ENCODE measurements around the gene PBXIP1. TPM values are rescaled to one million over a fixed set of nuclear protein-coding genes. Genes with fewer than 3 reads are reported as not detected.

The PBXIP1 gene, protein sequence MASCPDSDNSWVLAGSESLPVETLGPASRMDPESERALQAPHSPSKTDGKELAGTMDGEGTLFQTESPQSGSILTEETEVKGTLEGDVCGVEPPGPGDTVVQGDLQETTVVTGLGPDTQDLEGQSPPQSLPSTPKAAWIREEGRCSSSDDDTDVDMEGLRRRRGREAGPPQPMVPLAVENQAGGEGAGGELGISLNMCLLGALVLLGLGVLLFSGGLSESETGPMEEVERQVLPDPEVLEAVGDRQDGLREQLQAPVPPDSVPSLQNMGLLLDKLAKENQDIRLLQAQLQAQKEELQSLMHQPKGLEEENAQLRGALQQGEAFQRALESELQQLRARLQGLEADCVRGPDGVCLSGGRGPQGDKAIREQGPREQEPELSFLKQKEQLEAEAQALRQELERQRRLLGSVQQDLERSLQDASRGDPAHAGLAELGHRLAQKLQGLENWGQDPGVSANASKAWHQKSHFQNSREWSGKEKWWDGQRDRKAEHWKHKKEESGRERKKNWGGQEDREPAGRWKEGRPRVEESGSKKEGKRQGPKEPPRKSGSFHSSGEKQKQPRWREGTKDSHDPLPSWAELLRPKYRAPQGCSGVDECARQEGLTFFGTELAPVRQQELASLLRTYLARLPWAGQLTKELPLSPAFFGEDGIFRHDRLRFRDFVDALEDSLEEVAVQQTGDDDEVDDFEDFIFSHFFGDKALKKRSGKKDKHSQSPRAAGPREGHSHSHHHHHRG
- polyA plus RNA-seq (ENCODE audit: low read depth in 6 of 6): 10 to 100 TPM; 36.2 to 77.3 (median 69.5) TPM

DNA sequence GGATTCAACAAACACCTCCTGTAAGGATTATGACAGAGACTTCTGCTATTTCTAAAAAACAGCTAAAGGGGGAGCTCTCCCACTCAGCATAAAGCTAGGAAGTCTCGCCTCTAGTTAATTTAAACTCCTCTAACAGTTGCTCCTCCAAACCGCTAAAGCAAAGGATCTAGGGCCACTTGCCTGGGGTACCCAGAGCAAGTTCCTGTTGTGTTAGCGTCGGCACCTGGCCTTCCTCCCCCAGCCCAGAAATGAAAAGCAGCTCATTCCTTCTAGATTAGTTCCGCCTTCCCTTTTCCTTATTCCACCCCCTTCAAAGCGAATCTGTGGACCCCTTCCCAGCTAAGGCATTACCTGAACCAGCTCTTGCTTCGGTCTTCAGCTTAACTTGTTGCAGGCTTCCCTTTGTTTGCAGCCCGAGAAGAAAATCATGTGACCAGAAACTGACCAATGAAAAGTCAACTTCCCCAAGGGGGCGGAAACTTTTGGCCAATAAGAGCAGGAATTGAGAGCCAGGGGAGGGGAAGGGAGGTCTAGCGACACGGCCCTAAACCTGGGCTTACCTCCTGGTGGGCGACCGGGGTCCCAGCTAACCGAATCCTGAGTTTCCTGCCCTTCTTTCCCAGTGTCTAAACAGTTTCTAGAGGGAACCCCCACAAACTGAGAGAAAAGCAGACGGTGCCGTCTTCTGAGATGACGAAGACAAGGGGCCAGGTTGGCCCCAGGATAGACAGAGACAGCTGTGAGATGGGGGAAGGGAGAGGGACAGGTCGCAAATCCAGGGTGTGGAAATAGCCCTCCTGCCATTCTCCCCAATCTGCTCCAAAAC, at the start of gene PBXIP1:
Gene PBXIP1 (minus strand): TSS at position 382 of the 826 bp plus-strand sequence. CDS start 2,378 bp downstream, outside the sequence.
- Mint-ChIP-seq H3K4me1 (peaks cover 45 to 77% (median 71%) of the 10 kb centered on the region in 3 donors), H3K4me3 (peak within 1 kb of the TSS; percentile 89 to 98 (median 97)), H3K27me3 (no peaks in the 10 kb centered on the region), H3K9me3 (no peaks in the 10 kb centered on the region), H3K27ac (peak within 1 kb of the TSS; percentile 99 to 100 (median 99)), H3K36me3 (peaks cover 0 to under 1% of the 10 kb centered on the region in 2 donors)
- peak; percentile 91 for DNase-seq
- ATAC-seq (ENCODE audit: low read depth in 2 of 2): peak; percentile 53 to 57

DNA sequence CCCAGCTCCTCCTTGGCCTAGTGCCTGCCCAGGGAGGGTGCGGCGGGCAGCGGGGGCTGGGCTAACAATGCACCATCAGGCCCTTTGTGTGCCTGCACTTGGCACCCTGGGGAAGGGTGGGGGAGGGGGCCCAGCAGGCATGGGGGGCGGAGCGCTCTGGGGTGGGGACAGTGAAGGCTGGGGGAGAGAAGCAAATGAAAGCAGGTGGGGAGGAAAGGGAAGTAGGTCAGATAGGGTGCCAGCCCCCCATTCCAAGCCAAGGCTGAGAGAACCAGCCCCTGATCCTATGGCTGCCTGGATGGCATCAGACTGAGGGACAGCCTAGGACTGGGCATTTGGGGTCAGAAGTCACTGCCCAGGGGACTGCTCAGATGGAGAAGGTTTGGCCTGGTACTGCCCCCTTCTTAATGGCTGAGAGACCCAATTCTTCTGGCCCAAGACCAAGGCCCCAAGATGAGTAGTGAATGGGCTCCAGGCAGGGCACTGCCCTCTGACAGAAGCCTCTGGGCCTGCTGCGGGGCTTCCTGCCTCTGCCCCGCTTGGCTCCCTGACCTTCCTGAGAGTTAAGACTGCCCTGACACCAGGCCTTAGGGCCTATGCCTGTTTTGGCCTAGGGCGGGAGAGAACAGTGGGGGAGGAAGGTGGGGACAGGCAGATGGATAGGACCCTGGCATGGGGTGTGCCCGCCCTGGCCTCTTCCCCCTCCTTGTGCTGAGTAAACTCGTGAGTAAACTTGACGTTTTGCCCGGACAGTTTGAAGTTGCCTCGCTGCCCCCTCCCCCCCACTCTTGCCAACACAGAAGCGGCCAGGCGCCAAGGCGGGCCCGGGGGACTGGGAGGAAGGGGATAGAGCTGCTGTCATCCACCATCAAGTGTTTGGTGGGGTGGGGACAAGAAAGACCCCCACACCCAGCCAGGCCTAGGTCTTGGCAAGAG, 49.4 kb upstream of the PBXIP1 start:
- DNase-seq (peak; percentile 54), ATAC-seq (ENCODE audit: low read depth in 2 of 2) (peak; percentile 15 to 16)
- Mint-ChIP-seq H3K4me3 (peak overlapping the region; percentile 53 to 98 (median 87)), H3K27me3 (no peaks in the 10 kb centered on the region), H3K36me3 (no peaks in the 10 kb centered on the region), H3K27ac (peak overlapping the region; percentile 79 to 97 (median 92)), H3K4me1 (peaks cover 53 to 72% (median 59%) of the 10 kb centered on the region in 3 donors), H3K9me3 (no peaks in the 10 kb centered on the region)

DNA sequence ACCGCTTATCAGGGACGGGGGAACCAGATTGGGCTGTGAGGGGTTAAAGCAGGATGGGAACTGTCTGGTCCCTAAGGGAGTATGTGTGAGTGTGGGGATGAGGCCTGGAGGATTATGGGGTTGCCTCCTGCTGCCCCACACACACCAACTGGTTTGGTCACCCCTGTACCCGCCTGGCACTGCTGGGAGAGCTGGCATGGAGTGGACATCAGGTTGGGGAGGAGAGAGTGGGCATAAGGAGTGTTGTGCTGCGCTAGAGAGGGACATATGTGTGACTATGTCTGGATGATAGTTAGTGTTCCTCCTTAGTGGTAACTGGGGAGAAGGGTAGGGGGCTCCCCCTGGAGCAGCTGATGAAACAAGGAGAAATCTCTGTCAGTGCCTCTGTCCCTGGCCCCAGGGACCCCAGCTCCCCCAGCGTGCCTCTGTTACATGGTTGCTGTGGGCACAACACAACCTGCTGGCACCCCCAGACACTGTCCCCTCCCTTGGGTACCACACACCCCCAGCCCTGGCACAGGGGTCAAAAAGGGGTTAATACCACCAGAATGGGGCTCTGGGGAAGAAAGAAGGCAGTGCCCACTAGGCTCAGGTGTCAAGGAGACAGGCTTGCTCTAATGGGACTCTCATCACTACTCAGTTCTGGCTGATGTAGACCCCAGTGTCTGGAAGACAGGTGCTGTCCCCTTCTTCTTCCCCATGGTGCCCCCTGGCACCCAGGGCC, 48.6 kb upstream of the PBXIP1 start:
- H3K4me3 Mint-ChIP-seq: peak overlapping the region; percentile 82 to 98 (median 92)
- H3K36me3 Mint-ChIP-seq: no peaks in the 10 kb centered on the region
- no peak for ATAC-seq (ENCODE audit: low read depth in 2 of 2)
- no peaks in the 10 kb centered on the region for H3K9me3 Mint-ChIP-seq
- H3K27ac Mint-ChIP-seq: peak overlapping the region; percentile 41 to 95 (median 90)
- H3K4me1 Mint-ChIP-seq: peaks cover 52 to 72% (median 56%) of the 10 kb centered on the region in 3 donors
- no peaks in the 10 kb centered on the region for H3K27me3 Mint-ChIP-seq
- DNase-seq: no peak

DNA sequence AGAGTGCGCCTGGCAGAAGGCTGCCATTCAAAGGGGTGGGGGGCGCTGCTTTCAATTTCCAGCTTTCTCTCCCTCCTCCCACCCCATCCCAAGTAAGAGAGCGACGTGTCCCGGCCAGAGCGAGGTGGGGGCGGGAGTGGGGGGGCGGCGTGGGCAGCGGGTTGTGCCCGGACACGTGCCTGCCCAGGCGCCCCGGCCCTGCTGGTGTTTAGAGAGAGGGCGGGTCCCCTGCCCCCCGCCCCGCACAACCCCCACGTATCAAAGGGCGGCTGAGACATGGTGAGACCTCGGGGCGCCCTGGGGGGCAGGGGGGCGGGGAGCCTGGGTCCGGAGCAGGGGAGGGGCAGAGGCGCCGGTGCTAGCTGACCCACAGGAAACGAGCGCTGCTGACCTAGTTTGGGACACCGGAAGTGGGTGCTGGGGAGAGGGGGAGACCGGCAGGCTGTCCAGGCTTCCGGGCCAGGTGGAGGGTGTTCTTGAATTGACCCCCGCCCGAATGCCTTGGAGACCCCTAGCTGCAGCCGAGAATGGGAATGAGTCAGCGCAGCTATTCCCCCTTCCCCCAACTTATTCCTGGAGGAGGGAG, 48.0 kb upstream of the PBXIP1 start:
- Mint-ChIP-seq H3K27me3 (no peaks in the 10 kb centered on the region), H3K4me1 (peaks cover 50 to 72% (median 55%) of the 10 kb centered on the region in 3 donors), H3K9me3 (no peaks in the 10 kb centered on the region), H3K4me3 (peak overlapping the region; percentile 94 to 98 (median 96)), H3K27ac (peak overlapping the region in 5 of 6 donors; percentile 72 to 98 (median 93)), H3K36me3 (no peaks in the 10 kb centered on the region)
- no peak for DNase-seq
- no peak for ATAC-seq (ENCODE audit: low read depth in 2 of 2)

DNA sequence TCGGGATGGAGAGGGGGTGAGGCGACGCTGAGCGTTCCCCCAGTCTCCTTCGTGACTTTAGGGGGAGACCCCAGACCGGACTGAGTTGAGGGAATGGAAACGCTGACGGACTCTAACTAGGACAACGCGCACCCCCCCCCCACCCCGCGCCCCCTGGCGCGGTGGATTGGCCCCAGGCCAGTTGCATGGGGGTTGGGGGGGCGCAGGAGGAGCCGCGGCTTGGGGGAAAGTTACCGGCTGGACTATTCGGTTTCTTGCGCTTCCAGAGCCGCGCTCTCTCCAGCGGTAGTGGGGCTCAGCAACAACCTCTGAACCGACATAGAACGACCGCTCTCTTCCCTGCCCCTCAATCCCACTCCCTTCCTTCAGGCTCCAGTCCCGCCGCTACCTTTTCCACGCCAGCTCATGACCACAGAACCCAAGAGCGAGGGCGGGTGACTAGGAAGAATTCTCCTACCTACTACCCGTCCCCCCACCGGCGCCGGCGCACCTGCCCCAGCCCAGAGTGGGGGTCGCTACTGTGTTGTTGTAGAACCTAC, 47.4 kb upstream of the PBXIP1 start:
- ATAC-seq (ENCODE audit: low read depth in 2 of 2): no peak
- peaks cover 47 to 70% (median 56%) of the 10 kb centered on the region in 3 donors for H3K4me1 Mint-ChIP-seq
- no peaks in the 10 kb centered on the region for H3K9me3 Mint-ChIP-seq
- H3K4me3 Mint-ChIP-seq: peak overlapping the region; percentile 94 to 98 (median 96)
- no peaks in the 10 kb centered on the region for H3K27me3 Mint-ChIP-seq
- no peak for DNase-seq
- H3K36me3 Mint-ChIP-seq: no peaks in the 10 kb centered on the region
- peak overlapping the region; percentile 72 to 98 (median 91) for H3K27ac Mint-ChIP-seq

DNA sequence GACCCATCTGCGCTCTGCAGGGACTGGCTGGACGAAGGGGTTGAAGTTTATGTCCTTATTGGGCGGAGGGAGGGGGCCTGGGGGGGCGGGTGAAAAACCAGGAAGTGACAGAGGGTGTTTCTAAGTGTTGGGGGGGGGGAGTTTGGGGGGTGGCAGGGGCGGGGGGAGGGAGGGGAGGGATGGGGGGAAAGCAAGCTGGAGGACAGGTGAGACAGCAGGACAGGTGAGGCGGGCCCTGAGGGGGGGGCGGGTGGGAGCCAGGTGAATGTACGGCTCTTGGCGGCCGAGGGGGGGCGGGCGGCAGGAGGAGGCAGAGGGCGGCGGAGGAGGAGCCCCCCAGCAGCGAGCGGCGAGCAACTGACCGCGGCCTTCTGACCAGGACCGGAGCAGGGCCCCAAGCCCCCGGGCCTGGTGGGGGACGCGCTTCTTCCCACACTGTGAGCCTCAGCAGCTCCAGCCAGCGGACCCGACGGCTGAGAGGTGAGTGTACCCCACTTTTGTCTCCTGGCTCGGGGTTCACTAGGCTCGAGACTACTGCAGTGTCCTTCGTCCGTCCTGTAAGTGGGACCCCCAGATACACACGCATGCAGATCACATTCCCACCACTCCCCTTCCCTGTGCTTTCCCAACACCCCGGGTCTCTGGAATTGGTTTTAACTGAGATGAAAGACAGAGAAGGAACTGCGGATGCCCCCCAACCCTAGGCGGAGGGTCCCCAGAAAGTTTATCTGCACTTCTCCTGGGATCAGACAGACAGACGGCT, 46.7 kb upstream of the PBXIP1 start, which contains the start of gene ZBTB7B:
Gene ZBTB7B (plus strand): TSS at position 339 of the 763 bp plus-strand sequence. CDS start 11,859 bp downstream, outside the sequence.
- Mint-ChIP-seq H3K27me3 (no peaks in the 10 kb centered on the region), H3K4me3 (peak within 1 kb of the TSS; percentile 94 to 98 (median 96)), H3K36me3 (no peaks in the 10 kb centered on the region), H3K9me3 (no peaks in the 10 kb centered on the region), H3K4me1 (peaks cover 48 to 69% (median 57%) of the 10 kb centered on the region in 3 donors), H3K27ac (peak within 1 kb of the TSS; percentile 89 to 98 (median 95))
- ATAC-seq (ENCODE audit: low read depth in 2 of 2) (peak; percentile 5 to 6), DNase-seq (no peak)

DNA sequence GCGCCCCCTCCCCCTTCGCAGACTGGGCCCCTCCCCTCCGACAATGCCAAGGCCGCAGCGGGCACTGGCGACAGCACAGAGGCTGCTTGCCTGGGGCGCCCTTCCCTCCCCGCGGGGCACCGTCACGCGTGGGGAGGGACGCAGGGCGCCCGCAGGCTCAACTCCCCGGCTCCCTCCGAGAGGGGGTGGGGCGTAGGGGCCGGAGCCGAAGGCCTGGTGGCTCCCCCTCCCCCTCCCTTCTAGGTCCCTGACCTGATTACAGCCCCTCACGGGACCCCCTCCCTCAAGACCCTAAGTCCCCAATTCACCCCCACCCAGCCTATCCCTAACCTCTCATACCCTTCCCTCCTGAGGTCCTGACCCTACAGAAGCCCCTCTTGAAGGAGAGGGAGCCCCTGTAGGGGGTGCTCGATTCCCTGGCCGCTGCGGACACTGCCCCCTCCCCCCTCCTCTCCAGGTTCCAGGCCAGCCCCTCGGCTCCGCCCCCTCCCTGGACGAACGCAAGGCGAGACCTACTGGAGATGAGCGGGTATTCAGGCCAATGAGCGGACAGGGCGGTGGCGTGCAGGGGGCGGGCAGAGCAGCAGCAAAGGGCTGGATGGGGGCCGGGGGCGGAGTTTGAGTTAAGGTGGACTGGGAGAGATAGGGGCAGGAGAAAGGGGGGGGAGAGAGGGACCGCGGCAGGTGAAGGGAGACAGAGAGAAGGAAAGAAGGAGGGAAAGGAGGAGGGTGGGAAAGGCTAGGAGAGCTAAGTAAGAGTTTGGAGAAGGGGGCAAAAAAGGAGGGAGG, 46.0 kb upstream of the PBXIP1 start:
- H3K36me3 Mint-ChIP-seq: no peaks in the 10 kb centered on the region
- DNase-seq (peak; percentile 97), ATAC-seq (ENCODE audit: low read depth in 2 of 2) (peak; percentile 74 to 75)
- H3K4me3 Mint-ChIP-seq: peak overlapping the region; percentile 91 to 98 (median 96)
- peaks cover 49 to 68% (median 51%) of the 10 kb centered on the region in 3 donors for H3K4me1 Mint-ChIP-seq
- peak overlapping the region; percentile 88 to 96 (median 94) for H3K27ac Mint-ChIP-seq
- no peaks in the 10 kb centered on the region for H3K9me3 Mint-ChIP-seq
- no peaks in the 10 kb centered on the region for H3K27me3 Mint-ChIP-seq

DNA sequence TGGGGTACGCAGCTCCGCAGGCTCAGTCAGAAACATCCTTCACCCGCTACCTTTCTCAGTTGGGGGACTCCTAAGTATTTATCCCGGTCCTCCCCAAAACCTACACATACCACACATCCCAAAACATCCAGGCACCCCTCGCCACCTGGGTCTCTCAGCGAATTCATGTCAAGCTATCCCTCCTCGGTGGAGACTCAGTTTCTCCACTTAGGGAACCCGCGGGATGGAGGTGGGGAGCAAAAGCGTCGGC, 45.5 kb upstream of the PBXIP1 start:
- Mint-ChIP-seq H3K4me1 (peaks cover 44 to 63% (median 46%) of the 10 kb centered on the region in 3 donors), H3K4me3 (peak overlapping the region; percentile 88 to 98 (median 96)), H3K9me3 (no peaks in the 10 kb centered on the region), H3K36me3 (no peaks in the 10 kb centered on the region), H3K27me3 (no peaks in the 10 kb centered on the region), H3K27ac (peak overlapping the region in 5 of 6 donors; percentile 76 to 94 (median 88))
- ATAC-seq (ENCODE audit: low read depth in 2 of 2) (no peak), DNase-seq (peak; percentile 62)

DNA sequence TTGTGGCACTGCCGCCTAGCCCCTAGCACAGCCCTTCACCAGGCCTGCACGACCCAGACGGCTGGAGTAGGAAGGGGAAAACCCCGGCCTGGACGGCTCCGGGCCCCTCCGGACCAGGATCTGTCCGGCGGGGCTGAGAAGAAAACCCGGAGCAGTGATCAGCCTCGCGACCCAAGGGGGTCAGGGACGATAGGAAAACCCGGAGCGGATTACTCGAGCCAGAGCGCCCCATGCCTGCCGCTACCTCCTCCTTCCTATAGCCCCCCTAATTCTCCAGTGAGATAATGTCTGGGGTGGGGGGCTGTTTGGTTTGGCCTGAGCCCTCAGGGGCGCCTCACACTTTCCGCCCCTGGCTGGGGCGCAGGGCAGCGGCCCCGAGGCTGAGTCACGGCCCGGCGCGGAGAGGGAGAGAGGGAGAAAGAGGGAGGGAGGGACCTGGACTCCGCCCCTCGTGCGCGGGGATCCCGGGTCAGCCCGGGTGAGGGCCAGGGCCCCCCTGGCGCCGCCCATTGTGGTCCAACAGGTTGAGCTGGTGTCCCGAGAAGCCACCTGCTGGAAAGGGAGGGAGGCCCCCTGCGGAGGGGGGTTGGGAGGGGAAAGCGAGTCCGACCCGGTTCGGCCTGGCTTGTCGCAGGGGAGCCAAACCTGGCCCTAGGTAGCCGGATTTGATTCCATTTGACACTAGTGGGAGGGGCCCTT, 45.0 kb upstream of the PBXIP1 start:
- H3K4me1 Mint-ChIP-seq: peaks cover 40 to 63% (median 42%) of the 10 kb centered on the region in 3 donors
- DNase-seq (peak; percentile 75), ATAC-seq (ENCODE audit: low read depth in 2 of 2) (peak; percentile 17 to 20)
- peak overlapping the region in 5 of 6 donors; percentile 76 to 94 (median 88) for H3K27ac Mint-ChIP-seq
- H3K9me3 Mint-ChIP-seq: no peaks in the 10 kb centered on the region
- no peaks in the 10 kb centered on the region for H3K36me3 Mint-ChIP-seq
- H3K27me3 Mint-ChIP-seq: no peaks in the 10 kb centered on the region
- H3K4me3 Mint-ChIP-seq: peak overlapping the region; percentile 91 to 98 (median 96)

DNA sequence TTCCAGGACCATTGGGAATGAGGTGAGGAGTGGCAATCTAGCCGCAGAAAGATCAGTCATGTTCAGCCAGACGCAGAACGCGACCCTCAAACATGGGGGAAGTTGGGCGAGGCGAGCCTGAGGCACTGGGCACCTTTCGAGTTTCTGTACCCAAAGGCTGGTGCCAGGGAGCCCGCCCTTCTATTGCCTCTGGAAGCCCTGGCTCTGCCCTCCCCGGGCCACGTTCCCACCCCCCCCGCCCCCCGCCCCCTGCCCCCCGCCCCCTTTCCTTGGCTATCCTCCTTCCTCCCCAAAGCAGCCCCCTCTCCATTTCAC, 44.5 kb upstream of the PBXIP1 start:
- H3K27me3 Mint-ChIP-seq: no peaks in the 10 kb centered on the region
- DNase-seq: no peak
- H3K27ac Mint-ChIP-seq: peak overlapping the region; percentile 4 to 97 (median 91)
- peaks cover 34 to 61% (median 39%) of the 10 kb centered on the region in 3 donors for H3K4me1 Mint-ChIP-seq
- ATAC-seq (ENCODE audit: low read depth in 2 of 2): no peak
- peak overlapping the region; percentile 91 to 98 (median 95) for H3K4me3 Mint-ChIP-seq
- H3K36me3 Mint-ChIP-seq: no peaks in the 10 kb centered on the region
- no peaks in the 10 kb centered on the region for H3K9me3 Mint-ChIP-seq

Measured in naive B cell (primary cell).